Raji (cell line): Measurements from ENCODE around the gene MTFP1.

Experiments used
- POLR2A ChIP-seq: IDR thresholded peaks from 2 replicates; pipeline ENCODE4 v1.6.1; 2011; ENCODE audit warnings: low read depth, low read length, control low read depth; ENCODE audit not compliant: insufficient read depth

MTFP1 gene

DNA sequence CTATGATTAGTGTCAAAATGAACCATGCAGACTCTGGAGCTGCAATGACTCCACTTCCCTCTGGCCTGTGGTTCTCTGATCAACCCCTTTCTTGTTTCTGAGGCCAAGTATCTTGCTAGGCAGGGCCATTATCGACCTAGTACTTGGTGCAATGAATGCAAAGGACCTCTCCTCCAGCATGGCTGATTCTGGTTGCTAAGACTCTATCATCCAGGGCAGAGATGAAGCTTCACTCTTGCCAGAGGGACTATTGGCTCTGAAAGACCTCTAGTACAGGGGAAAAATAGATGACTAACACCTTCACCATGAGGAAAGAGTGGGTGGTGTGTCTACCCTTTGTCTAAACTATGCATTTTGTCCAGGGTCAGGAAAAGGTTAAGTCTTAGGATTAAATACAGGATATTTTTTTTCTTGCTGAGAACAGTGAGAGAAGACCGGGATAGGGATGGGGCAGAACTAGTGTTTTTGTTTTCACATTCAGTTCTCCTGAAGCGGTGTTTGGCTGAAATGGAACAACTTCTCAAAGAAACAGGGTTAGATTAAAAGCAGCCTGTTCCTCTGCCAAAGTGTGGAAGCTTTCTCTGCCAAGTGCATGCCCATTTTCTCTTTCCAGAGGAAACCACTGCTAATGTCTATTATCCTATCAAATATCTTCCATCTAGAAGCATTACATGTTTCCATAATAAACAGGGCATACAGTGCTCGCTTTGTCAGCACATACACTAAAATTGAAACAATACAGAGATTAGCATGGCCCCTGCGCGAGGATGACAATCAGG, 5.0 kb upstream of the MTFP1 start:
- no peak for TF ChIP-seq POLR2A

DNA sequence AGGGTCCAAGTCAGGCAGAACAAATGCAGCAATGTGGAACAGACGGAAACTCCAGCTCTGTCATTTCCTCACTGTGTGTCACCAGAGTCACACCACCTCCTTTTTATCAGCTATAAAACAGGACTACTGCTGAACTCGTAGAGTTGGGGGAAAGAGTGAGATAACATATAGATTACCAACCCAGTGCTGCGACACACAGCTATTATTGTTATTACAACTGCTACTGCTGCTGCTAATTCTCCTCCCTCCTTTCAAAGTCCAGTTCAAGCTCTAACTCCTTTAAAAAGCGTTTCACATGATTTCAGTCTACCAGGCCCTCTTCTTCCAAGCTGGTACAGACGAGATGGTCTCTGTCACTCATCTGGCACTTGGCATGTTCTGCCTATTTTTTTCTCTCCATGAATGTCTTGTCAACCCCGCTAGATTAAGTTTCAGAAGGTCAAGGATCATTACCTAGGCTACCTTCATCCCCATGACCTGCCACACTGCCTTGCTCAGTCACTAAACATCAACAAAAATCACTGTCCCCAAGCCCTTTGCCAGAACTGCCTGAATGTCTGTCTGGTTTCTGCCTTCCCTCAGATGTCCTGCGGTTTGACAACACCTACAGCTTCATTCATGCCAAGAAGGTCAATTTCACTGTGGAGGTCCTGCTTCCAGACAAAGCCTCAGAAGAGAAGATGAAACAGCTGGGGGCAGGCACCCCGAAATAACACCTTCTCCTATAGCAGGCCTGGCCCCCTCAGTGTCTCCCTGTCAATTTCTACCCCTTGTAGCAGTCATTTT, 3.7 kb upstream of the MTFP1 start:
- TF ChIP-seq POLR2A, result 0 out of 2 replicates have a peak, but pooled peaks have one; percentile 14

DNA sequence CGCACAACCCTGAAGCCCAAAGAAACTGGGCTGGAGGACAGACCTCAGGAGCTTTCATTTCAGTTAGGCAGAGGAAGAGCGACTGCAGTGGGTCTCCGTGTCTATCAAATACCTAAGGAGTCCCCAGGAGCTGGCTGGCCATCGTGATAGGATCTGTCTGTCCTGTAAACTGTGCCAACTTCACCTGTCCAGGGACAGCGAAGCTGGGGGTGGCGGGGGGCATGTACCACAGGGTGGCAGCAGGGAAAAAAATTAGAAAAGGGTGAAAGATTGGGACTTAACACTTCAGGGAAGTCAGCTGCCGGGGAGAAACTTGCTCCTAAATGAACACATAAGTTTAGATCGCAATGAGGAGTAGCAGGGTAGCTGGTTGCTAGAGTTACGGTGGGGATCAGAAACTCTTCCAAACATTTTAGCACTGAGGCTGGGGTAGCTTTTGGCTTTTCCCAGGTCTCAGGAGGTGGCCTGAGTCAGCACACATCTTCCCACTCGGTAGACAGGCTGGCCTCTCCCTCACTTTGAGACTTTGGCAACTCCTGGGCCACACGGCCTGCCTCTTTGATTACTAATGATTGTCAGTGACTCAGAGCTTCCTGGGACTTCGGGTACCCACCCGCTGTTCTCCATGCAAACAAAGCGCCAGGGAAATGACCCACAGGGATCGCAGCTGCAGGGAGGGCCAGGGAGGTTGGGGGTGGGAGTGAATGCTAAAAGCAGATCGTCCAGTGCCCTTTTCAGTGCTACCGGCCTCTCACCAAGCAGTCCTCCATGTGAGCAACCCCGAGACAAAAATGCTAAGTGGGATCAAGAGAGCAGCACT, 2.9 kb upstream of the MTFP1 start:
- no peak for TF ChIP-seq POLR2A

DNA sequence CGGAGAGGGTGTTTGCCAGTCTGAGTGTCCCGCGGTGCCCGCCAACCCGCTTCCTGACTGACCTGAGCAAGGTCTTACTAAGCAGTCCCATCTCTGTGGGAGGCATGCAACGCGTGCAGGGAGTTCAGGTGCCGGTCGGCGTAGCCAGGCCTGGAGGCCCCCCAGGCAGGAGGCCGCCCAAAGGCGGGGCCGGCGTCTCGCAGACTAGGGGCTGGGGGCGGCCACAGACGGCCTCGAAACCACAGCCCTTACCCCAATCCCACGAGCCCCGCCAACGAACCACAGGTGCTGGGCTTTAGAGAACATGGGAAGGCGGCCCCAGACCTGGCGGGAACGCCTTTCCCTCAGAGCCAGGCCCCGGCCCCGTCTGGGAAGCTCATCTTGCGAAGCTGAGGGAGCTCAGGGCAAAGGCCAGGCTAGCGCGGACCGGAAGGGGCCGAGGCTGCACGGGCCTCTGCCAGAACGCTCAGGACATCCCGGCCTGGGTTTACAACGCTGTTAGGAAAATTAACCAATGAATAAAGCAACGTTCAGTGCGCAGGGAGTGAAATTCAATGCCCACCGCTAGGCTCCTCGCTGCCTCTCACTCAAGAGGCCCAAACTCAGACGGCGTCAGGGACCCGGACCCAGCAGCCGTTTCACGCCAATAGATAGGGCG, 2.1 kb upstream of the MTFP1 start:
- TF ChIP-seq POLR2A, result peak; percentile 82

DNA sequence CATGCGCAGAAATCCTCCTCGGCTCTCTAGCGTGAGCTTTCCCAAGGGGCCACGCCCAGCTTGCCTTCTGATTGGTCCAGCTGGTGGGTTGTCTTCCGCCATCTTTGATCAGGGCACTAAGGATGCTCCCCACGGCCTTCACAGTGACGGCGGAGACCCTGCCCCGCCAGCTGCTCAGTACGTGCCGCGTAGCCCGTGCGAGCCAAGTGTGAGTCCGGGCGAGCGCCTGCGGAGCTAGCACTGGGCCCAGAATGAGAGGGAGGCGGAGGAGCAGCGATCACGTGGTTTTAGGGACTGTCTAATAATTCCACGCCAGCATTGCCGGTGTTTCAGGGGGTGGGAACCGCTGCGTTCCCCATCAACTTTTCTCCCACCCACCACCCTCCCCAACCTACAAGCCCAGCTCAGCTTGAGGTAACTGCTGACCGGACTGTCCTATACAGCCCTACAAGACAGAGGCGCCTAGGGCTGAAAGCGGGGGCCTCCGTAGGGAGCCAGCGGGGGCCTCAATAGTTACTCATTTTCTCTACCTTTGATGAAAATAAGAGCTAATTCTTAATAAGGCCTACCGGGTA, 1.5 kb upstream of the MTFP1 start:
- TF ChIP-seq POLR2A, result peak; percentile 68

DNA sequence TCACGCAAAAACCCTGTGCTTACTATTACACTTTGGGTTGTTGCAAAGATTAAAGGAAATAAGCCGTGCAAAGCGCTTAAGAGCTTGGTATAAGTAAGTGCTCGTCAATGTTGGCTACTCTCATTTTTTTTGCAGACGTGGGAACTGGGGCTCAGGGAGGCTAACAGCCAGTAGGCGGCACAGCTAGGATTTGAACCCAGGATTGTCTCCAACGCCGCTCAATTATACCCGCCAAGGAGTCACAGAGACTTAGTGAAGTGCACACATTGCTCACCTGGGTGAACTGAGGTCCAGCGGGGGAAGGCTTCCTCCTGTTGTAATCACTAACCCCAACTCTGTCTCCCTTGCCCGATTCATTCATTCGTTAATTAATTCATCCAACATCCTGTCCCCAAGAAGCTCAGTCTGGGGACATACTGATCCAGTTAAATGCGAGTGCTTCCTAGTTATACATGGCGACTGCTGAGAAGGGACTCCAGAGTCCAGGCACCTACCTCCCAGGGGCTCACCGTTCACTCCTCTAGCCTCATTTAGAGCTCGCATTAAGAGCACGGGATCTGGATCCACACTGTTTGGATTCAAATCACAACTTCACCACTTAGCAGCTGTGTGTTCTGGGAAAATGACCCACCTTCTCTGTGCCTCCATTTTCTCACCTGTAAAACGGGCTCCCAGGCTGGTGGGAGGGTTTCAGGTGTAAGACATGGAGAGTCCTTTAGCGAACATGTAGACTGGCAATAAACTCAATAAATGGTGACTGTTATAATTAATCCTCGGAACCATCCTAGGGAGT, 838 bp upstream of the MTFP1 start:
- no peak for TF ChIP-seq POLR2A

DNA sequence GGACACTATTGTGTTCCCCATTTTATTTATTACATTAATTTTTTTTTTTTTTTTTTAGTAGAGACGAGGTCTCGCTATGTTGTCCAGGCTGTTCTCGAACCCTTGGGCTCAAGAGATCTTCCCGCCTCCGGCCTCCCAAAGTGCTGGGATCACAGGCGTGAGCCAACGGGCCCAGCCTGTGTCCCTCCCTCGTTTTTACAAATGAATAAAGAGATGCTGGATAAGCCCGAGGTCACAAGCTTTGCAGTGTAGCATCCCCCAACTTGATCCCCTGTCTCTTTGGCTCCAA, 297 bp upstream of the MTFP1 start:
- TF ChIP-seq POLR2A, result no peak

DNA sequence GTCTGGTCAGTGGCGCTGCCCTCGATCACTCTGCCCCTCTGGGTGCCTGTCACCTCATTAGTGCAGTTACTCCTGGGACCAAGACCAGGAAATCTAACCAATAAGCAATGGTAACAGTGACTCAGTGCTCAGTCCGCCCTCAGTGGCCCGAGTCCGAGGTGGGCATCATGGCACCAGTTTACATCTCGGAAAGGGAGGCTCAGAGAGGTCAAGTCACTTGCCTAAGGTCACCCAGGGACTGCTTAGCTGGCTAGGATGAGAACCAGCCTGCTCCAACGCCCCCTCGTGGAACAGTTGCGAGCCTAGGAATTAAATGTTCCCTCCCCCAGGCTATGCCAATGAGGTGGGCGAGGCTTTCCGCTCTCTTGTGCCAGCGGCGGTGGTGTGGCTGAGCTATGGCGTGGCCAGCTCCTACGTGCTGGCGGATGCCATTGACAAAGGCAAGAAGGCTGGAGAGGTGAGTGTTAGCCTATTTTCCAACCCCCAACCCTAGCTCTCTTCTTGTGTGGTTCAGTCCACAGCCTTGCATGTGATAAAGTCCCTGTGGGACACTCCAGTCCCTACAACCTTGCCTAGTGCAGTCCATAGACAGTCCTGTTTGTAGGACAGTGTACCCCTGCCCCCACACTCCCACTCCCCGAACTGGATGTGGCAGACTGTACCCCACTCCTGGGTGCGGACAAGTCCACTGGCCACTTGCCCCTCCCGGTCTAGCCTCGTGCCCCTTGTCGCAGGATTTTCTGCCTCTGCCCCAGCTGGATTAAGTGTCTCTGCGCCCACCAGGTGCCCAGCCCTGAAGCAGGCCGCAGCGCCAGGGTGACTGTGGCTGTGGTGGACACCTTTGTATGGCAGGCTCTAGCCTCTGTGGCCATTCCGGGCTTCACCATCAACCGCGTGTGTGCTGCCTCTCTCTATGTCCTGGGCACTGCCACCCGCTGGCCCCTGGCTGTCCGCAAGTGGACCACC, 1.1 kb downstream of the MTFP1 start:
- peak; percentile 38 for TF ChIP-seq POLR2A

DNA sequence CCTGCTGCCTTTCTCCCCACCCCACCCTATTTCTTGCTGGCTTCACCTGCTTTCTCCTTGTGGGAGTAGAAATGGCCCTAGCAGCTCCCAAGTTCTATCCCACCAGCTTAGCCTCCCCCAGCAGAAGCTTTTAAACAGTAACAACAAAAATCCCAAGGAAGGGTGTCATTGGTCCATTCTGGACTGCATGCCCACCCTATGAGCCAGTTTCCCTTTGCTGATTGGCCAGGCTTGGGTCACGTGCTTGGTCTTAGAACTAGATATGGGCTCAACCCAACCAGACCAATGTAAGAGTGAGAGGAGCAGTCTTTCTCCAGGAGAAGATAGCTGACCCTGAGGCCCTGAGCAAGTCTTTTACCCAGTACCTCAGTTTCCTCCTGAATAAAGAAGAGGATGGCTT, 2.3 kb downstream of the MTFP1 start:
- TF ChIP-seq POLR2A, result no peak

DNA sequence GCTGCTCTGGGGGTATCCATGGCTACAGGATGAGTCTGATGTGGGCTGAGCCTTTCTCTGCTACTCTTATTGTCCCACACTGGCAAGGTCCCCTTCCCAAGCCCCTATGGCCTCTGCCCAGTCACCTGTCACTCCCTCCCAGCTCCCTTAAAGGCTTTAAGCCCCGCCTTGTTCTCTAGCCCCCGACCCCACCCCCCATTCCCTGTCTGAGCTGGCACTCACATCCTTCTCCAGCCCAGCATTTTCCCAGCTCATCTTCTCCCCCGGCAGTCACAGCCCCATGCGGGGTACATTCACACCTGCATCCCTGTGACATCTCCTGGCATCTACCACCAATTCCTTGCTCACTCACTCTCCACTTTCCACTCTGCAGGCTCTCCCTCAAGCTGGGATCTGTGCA, 4.3 kb downstream of the MTFP1 start:
- no peak for TF ChIP-seq POLR2A

DNA sequence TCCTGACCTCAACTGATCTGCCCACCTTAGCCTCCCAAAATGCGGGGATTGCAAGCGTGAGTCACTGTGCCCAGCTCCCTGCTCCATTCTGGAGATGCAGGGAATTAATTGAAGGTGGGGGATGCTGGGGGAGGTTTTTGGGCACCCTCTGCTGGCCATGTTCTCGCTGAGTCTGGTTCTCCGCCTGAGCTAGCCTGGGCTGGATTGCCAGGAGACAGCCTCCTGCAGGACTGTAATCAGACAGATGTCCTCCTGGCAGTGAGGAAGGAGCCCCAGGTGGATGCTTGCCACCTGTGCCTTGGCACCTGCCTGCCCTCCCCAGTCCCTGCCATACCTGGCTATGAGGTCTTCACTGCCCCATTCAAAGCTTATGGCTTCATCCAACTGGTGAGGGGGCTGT, 5.4 kb downstream of the MTFP1 start:
- no peak for TF ChIP-seq POLR2A

DNA sequence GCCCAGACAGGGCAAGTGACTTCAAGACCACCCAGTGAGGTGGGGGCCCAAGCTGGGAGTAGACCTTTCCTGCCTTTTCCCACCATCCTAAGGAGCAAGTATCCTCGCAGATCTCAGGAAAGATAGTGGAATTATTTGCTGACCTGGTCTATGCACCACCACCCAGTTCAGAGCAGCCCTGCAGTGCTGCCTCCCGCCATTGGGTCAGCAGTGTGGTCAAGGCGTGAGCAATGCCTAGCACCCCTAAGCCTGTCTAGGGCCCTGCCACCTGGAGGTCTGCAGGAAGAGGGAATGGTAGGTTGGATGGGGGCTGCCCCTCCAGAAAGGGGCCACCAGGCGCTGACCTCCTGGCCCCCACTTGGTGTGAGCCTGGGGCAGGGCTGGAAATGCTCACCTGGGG, 6.5 kb downstream of the MTFP1 start:
- no peak for TF ChIP-seq POLR2A

DNA sequence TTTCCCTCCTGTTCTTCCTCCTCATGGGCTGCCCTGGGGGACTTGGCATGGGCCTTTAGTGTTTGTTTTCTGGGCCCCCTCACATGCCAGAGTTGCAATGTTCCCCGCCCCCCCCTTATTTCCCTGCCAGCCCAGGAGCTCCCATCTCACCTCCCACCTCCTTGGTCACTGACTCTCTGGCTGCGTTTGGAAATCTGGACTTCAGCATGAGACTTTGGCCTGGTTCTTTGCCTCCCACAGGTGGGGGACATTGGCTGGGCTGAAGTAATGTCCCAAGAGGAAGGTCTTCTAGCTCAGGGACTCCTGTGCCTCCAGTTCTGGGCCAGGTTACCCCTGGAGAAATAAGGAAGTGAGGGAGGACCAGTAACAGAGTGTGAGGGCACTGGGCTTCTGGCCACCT, 7.0 kb downstream of the MTFP1 start:
- no peak for TF ChIP-seq POLR2A
